Vagina (tissue), 2 donors: Measurements from ENCODE around the gene NUP42.

Experiments
- POLR2A ChIP-seq, 2 donors: fragments of 450-650 bp; IDR thresholded peaks; one replicate each; pipeline ENCODE4 v1.6.1; 2017; ENCODE audit warnings: antibody characterized with exemption in 2 of 2, mild to moderate bottlenecking in 2 of 2, moderate library complexity in 2 of 2
- TF ChIP-seq, protein P1 (sequence below), 3 experiments: fragments of 450-650 bp in 2 of 3; fragments of 200-600 bp in 1 of 3; sonication (generic) in 1 of 3; IDR thresholded peaks; one replicate each; pipeline ENCODE4 v1.5.1; 2017 to 2019; ENCODE audit warnings: antibody characterized with exemption in 3 of 3, mild to moderate bottlenecking in 2 of 3, moderate library complexity in 2 of 3

DNA sequence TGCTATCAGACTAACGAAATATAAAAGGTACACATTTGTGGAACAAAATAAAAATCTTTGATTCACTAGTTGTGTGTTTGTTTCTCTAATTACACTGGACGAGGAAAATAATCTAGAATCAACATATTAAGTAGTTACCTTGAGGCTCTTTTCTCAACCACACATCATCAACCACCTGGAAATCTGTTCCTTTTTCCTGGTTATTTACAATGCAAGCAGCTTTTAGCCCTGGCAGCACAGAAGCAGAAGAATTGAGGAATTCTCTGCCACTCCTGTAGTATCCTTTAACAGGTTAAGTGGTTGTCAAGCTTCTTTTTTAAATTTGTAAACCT lies 23.7 kb downstream of the NUP42 start:
- no peak for TF ChIP-seq POLR2A (IDR thresholded peaks at IDR 0.05)
- TF ChIP-seq, protein P1, sequence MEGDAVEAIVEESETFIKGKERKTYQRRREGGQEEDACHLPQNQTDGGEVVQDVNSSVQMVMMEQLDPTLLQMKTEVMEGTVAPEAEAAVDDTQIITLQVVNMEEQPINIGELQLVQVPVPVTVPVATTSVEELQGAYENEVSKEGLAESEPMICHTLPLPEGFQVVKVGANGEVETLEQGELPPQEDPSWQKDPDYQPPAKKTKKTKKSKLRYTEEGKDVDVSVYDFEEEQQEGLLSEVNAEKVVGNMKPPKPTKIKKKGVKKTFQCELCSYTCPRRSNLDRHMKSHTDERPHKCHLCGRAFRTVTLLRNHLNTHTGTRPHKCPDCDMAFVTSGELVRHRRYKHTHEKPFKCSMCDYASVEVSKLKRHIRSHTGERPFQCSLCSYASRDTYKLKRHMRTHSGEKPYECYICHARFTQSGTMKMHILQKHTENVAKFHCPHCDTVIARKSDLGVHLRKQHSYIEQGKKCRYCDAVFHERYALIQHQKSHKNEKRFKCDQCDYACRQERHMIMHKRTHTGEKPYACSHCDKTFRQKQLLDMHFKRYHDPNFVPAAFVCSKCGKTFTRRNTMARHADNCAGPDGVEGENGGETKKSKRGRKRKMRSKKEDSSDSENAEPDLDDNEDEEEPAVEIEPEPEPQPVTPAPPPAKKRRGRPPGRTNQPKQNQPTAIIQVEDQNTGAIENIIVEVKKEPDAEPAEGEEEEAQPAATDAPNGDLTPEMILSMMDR (IDR thresholded peaks at IDR 0.05), result no peak
